CD1c-positive myeloid dendritic cell (primary cell): ENCODE results near the gene NLRP10.

Experiments used
- DNase-seq: peaks from one replicate; pipeline ENCODE4 v3.0.0-alpha.2; 2016; ENCODE audit errors: extremely low spot score

NLRP10 gene

DNA sequence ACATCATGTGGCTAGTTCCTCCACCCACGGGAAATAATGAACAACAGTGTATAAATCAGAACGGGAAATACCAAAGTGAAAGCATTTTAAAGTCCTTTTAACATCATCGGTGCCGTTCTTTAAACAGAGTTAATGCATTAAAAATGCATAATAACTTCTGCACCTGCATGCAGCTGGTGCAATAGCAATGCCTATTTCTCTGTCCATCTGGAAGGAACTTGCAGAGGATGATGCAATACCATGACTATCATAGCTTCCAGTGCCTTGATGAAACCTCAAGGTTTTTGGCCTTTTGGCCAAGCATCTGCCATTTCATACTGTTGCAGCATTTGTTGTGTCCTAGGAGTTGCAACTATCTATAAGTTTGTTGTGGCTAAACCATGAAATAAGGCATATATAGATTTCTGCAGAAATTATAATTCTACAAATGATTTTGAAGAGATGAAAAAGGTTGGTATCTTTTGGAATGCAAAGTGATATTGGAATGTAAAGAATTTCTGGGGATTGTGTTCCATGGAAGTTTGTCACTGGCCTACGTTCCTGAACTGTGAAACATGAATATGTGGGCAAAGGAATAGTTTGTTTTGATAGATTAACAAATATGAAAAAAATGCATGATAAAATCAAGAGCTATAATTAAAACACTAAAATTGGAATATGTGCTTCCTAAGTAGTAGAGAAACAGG, 12.1 kb upstream of the NLRP10 start:
- DNase-seq: no peak

DNA sequence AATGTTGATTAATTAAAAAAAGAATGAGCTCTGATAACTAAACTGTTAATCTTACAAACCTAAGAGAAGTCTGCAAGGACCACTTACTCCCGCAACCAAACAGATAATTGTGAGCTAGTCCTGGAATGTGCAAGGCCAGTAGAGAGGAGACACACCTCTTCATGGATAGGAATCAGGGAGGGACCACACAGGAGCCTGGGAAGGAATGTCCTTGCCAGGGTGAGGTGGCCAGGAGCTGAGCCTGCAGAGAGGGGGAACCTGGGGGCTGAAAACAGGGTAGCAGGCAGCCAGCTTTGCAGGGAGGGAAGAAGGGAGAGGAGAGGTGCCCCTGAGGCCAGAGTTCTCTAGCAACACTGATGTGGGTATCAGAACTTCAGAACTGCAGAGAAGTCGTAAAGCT, 9.4 kb upstream of the NLRP10 start:
- no peak for DNase-seq

DNA sequence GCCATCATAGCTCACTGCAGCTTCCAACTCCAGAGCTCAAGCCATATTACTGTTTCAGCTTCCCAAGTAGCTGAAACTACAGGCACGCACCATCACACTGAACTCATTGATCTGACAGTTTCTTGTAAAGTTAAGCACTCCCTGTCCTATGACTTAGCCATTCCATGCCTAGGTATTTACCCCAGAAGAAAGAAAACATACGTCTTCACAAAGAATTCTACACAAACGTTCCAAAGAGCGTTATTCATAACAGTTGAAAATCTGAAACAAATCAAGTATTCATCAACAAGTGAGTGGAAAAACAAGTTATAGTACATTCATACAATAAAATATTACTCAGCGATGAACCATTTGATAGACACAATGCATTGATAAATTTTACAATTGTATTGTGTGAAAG, 7.8 kb upstream of the NLRP10 start:
- no peak for DNase-seq

DNA sequence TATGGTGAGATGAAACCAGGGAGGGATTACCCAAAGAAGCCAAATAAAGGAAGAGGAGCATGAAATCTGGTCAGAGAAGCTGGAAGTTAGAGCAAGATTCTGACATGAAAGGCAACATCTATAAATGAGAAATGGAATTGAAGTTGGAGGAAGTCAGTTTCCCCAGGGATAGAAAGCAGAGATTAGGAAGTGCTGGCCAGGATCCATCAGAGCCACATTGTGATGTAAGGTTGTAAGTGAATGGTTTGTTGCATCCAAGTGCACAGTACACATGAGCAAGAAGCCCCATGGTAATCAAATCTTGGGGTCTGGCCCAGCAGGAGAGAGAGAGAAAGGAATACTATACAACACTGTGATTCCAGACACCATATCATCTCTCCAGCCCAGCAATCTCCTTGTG, 6.6 kb upstream of the NLRP10 start:
- DNase-seq: no peak

DNA sequence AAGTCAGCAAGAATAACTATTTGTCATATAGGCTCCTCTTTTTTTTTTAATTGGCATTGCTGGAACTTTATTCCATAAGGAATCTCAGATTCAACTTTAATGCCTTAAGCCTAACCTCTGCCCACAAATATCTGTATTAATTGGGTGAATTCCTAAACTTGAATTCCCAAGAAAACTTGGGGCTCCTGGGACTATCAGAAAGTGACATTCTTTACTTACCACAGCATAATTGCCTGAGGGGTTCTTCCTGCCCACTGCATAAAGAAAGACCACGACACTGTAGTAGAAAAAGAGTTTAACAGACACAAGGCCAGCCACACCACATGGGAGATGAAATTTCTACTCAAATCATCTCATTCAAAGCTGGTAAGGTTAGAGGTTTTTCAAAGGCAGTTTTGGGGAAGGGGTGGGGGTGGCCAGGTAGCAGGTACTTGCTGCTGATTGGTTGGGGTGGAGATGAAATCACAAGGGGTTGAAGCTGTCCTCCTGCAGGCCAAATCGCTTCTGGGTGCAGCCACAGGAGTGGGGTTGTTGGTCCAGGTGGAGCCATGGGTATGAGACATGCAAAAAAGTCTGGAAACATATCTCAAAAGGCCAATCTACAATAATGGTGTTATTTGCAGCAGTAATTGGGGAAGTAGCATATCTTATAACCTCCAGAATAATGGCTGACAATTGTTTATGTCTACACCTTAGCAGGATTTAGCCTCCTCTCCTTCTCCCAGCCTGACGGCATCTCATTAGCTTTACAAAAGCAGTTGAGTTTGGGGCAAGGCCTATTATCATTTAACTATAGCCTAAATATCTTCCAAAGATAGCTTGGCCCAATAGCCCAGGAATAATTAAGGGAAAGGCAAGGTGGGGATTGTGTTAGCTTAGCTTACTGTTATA, 4.8 kb upstream of the NLRP10 start:
- DNase-seq: no peak

DNA sequence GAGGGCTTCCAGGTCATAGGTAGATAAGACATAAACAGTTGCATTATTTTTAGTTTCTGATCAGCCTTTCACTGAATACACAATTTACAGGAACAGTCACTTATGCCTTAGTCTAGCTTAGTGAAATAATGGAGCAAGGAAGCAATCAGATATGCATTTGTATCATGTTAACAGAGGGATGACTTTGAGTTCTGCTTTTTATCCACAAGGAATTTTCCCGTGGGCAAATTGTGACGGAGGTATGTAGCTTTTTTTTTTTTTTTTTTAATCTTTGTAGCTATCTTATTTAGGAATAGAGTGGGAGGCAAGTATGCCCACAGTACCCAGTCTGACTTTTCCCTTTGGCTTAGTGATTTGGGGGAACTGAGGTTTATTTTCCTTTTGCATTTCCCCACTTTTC, 3.4 kb upstream of the NLRP10 start:
- DNase-seq: no peak

DNA sequence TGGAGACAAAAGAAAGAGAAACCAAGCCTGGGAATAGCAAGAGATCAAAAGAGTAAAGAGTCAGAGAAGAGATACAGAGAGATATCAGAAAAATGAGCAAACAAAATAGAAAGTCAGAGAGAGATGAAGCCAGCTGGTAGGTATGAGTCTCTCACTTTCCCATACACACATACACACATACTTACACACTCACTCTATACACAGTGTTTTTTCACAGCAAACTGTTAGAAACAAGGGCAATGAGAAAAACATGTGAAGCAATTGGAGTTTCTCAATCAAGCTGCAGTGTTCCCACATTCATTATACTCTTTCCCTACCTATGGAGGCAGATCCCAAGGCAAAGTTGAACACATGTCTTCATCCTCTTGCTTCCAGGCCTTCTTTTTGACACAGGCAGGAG, 2.6 kb upstream of the NLRP10 start:
- no peak for DNase-seq

DNA sequence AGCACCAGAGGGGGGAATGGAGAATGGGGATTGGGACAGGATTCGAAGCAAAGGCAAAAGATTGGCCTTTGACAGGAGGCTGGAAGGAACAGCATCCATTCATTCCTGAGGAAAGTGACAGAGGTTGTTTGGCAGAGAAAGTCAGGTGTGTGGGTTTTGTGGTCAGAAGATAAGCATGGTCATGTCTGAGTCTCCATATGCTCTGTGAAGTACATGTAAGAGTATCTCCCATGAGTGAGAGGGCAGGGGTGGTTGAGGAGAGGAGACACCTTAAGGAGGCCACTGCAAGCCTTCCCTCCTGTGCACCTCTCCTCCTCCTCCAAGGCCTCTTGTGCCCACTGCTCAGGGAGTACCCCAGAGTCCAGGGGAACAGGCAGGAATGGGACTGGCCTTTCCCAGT, 1.9 kb upstream of the NLRP10 start:
- DNase-seq: no peak

DNA sequence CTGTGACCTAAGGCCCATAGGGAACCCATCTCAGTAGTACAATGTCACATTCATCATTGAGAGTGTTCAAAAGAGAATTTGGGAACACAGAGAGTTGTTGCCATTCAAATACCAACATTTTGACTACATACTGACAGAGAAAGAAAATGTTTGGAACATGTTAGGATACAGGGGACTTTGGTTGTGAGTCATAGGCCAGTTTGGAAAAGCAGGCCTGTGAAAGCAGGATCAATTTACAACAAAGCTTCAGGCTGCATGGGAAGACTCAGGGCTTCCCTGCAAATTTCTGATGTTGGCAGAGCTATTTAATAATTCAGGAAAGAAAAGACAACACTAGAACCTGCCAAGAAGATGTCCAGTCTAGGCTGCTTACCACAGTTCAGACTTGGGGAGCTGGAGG, 374 bp downstream of the NLRP10 start:
- no peak for DNase-seq

DNA sequence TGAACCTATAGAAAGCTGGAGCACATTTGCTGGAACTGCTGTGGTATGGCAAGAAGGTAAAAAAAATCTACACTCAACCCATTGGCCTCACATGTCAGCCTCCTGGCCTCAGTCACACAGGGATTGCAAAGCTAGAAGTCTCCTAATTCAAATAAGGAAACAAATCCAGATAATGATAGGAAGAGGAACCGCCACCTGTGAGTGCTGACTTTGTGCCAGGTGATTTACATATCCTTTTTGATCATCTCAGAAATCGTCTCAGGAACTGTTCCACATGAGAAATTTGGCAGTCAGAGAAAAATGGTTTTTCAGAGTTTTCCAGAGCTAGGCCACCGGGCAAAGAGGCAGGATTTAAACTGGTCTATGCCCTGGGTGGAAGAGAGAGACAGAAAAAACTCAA, 986 bp downstream of the NLRP10 start:
- no peak for DNase-seq

DNA sequence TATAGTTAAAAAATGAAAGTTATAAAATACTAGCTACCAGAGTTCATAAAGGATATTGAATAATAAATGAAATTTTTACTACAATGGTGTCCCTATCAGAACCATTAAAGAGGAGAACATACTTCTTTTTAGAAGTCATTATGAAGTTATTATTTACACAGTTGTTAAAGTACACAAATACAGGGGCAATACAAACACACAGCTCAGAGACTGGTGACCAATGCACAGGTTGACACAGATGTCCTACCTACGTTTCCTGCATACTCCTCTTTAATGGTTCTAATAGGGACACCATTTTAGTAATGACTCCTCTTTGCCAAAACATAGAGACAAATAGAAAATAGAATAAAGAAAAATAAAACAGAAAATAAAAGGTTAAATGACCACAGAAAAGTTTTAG, 10.1 kb downstream of the NLRP10 start:
- DNase-seq: no peak

DNA sequence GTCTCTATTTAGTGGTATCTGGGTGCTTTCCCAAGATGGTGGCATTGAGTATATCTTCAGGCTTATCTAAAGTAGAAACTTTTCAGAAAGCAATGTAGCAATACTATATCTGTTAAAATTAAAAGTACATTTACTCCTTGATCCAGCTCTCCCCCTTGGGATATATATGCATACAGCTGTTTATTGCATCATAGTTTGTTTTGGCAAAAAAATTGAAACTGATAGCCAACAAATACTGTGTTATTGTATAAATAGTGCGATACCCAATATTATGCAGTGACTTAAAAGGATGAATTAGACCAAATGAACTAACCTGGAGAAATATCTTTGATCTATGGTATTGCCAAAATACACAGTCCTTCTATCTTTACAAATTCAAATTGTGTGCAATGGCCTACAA, 15.3 kb downstream of the NLRP10 start:
- no peak for DNase-seq

DNA sequence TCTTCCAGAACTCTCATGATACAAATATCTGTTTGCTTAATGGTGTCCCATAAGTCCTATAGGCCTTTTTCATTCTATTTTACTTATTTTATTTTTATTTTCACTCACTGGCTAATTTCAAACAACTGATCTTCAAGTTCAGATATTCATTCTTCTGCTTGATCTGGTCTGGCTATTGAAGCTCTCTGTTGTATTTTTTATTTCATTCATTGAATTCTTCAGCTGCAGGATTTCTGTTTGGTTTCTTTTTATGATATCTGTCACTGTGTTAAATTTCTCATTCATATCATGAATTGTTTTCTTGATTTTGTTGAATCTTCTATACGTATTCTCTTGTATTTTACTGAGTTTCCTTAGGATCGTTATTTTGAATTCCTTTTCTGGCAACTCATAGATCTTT, 21.1 kb downstream of the NLRP10 start:
- no peak for DNase-seq

DNA sequence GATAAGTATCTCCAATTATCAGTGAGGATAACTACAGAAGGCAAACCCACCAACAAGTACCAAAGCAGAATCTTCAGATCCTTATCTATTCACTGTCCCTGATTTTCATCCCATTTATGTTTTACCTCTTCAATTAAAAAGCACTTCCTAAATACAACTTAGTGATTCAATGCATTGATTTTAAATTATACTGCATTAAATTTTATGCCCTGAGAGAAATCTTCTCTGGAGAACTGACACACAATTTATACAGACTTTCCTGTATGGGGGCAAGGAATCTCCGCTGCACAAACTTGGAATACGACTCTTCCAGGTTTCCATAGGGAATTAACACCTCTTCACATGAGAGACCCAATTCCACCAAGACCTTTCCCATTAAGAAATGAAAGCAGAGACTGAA, 23.6 kb downstream of the NLRP10 start, which contains the start of gene OR10A3:
Gene OR10A3, minus strand, starts transcription at position 101 of the 400 bp plus-strand sequence. CDS start 2,188 bp downstream, outside the sequence.
- no peak for DNase-seq

DNA sequence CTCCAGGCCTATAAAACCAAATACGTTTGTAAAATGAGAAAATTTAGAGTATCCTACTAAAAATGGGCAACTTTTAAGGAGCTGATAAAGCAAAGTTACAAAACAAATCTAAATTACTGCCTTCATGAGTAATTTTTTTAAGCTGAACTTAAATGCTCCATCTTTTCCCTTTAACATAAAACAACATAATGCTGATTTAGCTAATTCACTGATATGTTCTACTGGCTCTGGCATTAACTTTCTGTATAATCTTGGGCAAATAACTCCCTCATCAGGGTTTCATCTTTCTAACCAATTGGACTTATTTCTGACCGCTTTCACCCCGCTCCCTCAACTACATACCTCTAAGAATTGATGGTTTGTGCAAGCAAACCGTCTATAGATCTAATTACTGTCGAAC, 24.1 kb downstream of the NLRP10 start:
- DNase-seq: no peak

DNA sequence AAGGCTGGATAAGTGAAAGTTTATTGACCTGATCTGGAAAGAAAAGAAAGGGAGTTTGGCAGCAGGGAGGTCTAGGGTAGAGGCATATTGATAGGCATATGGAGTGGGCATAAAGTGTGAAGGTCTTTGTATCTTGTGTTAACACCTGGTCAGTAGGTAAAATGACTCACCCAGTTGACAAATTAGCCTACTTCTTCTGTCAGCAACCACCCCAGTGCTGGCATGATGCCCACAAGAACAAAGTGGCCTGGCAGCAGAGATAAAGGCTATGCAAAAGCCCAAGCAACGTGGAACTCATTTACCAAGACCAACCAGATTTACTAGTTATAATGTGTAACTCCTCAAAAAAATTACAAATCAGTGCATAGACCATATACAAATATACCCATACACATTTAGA, 28.6 kb downstream of the NLRP10 start:
- no peak for DNase-seq

DNA sequence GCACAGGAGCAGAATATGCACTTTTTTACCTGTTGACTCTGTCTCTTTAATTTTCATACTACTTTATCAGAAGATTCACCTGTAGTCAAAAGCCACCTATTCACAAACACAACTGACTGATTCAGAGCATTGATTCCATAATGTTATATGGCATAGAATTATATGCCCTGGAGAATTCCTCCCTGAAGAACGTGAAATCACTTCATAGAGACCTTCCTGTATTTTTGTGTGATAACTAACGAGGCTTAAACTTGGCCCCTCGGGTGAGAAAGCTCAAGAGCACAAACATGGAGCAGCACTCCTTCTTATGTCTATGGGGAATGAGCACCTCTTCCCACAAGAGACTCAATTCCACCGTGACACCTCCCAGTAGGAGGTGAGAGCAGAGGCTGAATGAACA, 34.1 kb downstream of the NLRP10 start, which contains the start of gene OR10A6:
Gene OR10A6, minus strand, starts transcription at position 101 of the 400 bp plus-strand sequence. CDS start 2,606 bp downstream, outside the sequence.
- DNase-seq: no peak

DNA sequence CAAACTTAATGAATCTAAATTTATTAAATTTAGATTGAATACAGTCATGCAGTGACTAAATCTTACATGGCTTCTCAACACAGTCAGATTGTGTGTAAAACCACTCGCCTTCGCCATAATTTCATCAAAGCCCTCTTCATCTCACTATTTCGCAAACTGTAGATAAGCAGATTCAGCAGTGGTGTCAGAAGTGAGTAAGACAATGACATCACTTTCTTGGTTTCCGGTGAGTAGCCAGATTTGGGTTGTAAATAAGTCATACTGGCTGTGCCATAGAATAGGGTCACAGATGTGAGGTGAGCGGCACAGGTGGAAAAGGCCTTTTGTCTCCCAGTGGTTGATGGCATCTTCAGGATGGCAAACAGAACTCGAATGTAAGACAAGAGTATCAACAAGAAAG, 37.6 kb downstream of the NLRP10 start:
- no peak for DNase-seq

DNA sequence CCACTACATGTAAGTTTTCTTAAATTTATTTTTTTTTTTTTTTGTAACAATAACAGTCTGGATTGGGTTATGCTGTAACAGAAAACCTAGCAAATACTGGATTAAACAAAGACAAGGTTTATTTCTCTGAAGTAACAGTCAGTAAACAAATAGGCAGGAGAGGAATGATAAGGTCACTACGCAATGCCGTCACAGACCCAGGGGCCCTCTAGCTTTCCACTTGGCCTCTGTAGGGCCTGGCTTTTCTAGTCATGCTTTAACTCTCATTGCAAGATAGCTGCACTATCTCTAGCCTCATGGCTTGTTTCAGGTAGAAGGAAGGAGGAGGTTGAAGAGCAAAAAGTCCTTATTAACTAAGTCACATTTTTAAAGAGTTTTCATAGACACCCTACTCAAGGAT, 40.7 kb downstream of the NLRP10 start:
- no peak for DNase-seq

DNA sequence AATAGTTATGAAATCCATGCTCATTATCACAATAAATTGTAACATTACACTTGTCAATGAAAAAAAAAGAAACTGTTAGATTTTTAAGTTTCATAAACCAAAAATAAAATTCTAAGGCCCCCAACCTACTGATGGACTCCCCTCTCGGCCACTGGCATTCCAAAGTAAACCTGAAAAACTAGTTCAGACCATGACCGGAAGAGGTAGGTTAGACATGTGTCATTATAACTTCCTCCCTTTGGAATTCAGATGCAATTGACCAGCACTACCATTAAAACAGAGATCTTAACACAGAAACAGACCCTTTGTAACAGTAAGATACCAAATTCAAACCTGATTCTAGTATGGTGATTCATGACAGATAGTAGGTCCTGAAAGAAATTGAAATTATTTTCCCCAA, 47.1 kb downstream of the NLRP10 start:
- DNase-seq: no peak
